Esophagus (tissue), 2 donors: ENCODE results near the gene RIMS1. TPM values are rescaled to one million over a fixed set of nuclear protein-coding genes. Genes with fewer than 3 reads are reported as not detected.

Experiments
- H3K27ac ChIP-seq, 2 donors: one replicate each; pipeline ENCODE4 v1.5.1; 2013; ENCODE audit warnings: low read depth in 2 of 2, mild to moderate bottlenecking in 2 of 2, inconsistent platforms in 1 of 2, low read length in 1 of 2, moderate library complexity in 1 of 2
- H3K27me3 ChIP-seq, 2 donors: one replicate each; pipeline ENCODE4 v1.6.1; 2013; ENCODE audit warnings: low read length in 2 of 2, control low read depth in 1 of 2, mild to moderate bottlenecking in 1 of 2; ENCODE audit not compliant: insufficient read depth in 2 of 2, control insufficient read depth in 1 of 2
- H3K36me3 ChIP-seq, 2 donors: one replicate each; pipeline ENCODE4 v1.6.1; 2013; ENCODE audit warnings: low read length in 1 of 2; ENCODE audit not compliant: control insufficient read depth in 2 of 2, insufficient read depth in 2 of 2
- H3K4me1 ChIP-seq, 2 donors: one replicate each; pipeline ENCODE4 v1.6.1; 2013; ENCODE audit warnings: low read length in 1 of 2; ENCODE audit not compliant: control insufficient read depth in 2 of 2, insufficient read depth in 2 of 2
- H3K4me3 ChIP-seq, 2 donors: one replicate each; pipeline ENCODE4 v1.5.1; 2013; ENCODE audit warnings: low read length in 2 of 2, mild to moderate bottlenecking in 2 of 2, low read depth in 1 of 2, moderate library complexity in 1 of 2
- H3K9me3 ChIP-seq, 2 donors: one replicate each; pipeline ENCODE4 v1.6.1; 2013; ENCODE audit warnings: mild to moderate bottlenecking in 2 of 2, low read depth in 1 of 2, low read length in 1 of 2, moderate library complexity in 1 of 2; ENCODE audit not compliant: control insufficient read depth in 2 of 2, insufficient read depth in 1 of 2
- WGBS, 2 donors: extraction: QIAGEN DNeasy Blood & Tissue Kit; methylation state at CpG; one replicate each; pipeline ENCODE4 v1.1.7; 2013; 5-methylcytosine and 5-hydroxymethylcytosine counted together
- polyA plus RNA-seq, 2 donors: library from polyadenylated mRNA; stranded (reverse); fragments of 200-250 nt; gene quantifications; one replicate each; pipeline ENCODE4 v1.2.3, GENCODE V29; 2013
- donor health status: healthy with polysubstance abuse.
- donor health status: Bipolar disorder and iron deficiency.

Gene RIMS1
- polyA plus RNA-seq, 2 donors: 0.45 to 1.0 TPM

GRCh38 chr6:72374857-72375256 is 488.5 kb downstream of the RIMS1 start:
- no peaks in the 10 kb centered on the region for H3K4me1 ChIP-seq
- H3K4me3 ChIP-seq: no peak overlapping the region
- WGBS, 2 donors: 62 to 65% methylated on average over 4 of the region's 4 CpGs
- H3K9me3 ChIP-seq: no peaks in the 10 kb centered on the region
- no peak overlapping the region for H3K27ac ChIP-seq
- H3K27me3 ChIP-seq: no peaks in the 10 kb centered on the region
- H3K36me3 ChIP-seq: no peaks in the 10 kb centered on the region

GRCh38 chr6:72376736-72377135 is 490.4 kb downstream of the RIMS1 start:
- WGBS, 2 donors: 81 to 84% methylated on average over 2 of the region's 2 CpGs
- Histone ChIP-seq H3K27ac (no peak overlapping the region), H3K4me3 (no peak overlapping the region), H3K4me1 (no peaks in the 10 kb centered on the region), H3K9me3 (no peaks in the 10 kb centered on the region), H3K36me3 (no peaks in the 10 kb centered on the region), H3K27me3 (no peaks in the 10 kb centered on the region)

GRCh38 chr6:72381076-72381475 is 494.7 kb downstream of the RIMS1 start:
- 76 to 78% methylated on average over 6 of the region's 6 CpGs for WGBS, 2 donors
- H3K27me3 ChIP-seq: no peaks in the 10 kb centered on the region
- no peak overlapping the region for H3K4me3 ChIP-seq
- no peaks in the 10 kb centered on the region for H3K4me1 ChIP-seq
- H3K9me3 ChIP-seq: no peaks in the 10 kb centered on the region
- H3K36me3 ChIP-seq: no peaks in the 10 kb centered on the region
- no peak overlapping the region for H3K27ac ChIP-seq

- 49% methylated on average over 4 of the region's 4 CpGs for WGBS, 2 donors
- Histone ChIP-seq H3K27me3 (no peaks in the 10 kb centered on the region), H3K4me3 (no peak overlapping the region), H3K36me3 (no peaks in the 10 kb centered on the region), H3K4me1 (no peaks in the 10 kb centered on the region), H3K9me3 (no peaks in the 10 kb centered on the region), H3K27ac (no peak overlapping the region)
Observed at GRCh38 chr6:72382602-72383529, 496.5 kb downstream of the RIMS1 start.

- no peaks in the 10 kb centered on the region for H3K4me1 ChIP-seq
- no peak overlapping the region for H3K4me3 ChIP-seq
- H3K27me3 ChIP-seq: no peaks in the 10 kb centered on the region
- no peaks in the 10 kb centered on the region for H3K9me3 ChIP-seq
- H3K27ac ChIP-seq: no peak overlapping the region
- no peaks in the 10 kb centered on the region for H3K36me3 ChIP-seq
- 85 to 86% methylated on average over 8 of the region's 8 CpGs for WGBS, 2 donors
Observed at GRCh38 chr6:72386324-72386723, 500.0 kb downstream of the RIMS1 start.

GRCh38 chr6:72389698-72390097 is 503.3 kb downstream of the RIMS1 start:
- Histone ChIP-seq H3K27ac (no peak overlapping the region), H3K4me1 (no peaks in the 10 kb centered on the region), H3K4me3 (no peak overlapping the region), H3K27me3 (no peaks in the 10 kb centered on the region), H3K36me3 (no peaks in the 10 kb centered on the region), H3K9me3 (no peaks in the 10 kb centered on the region)
- WGBS, 2 donors: 94 to 95% methylated on average over 1 of the region's 1 CpG

GRCh38 chr6:72390548-72390947 is 504.2 kb downstream of the RIMS1 start:
- Histone ChIP-seq H3K4me3 (no peak overlapping the region), H3K27ac (no peak overlapping the region), H3K27me3 (no peaks in the 10 kb centered on the region), H3K36me3 (no peaks in the 10 kb centered on the region), H3K9me3 (no peaks in the 10 kb centered on the region), H3K4me1 (no peaks in the 10 kb centered on the region)
- WGBS, 2 donors: 79 to 84% methylated on average over 4 of the region's 4 CpGs

GRCh38 chr6:72401865-72402264 is 515.5 kb downstream of the RIMS1 start:
- H3K4me1 ChIP-seq: no peaks in the 10 kb centered on the region
- no peaks in the 10 kb centered on the region for H3K9me3 ChIP-seq
- no peak overlapping the region for H3K27ac ChIP-seq
- no peaks in the 10 kb centered on the region for H3K27me3 ChIP-seq
- H3K4me3 ChIP-seq: no peak overlapping the region
- H3K36me3 ChIP-seq: no peaks in the 10 kb centered on the region

GRCh38 chr6:72403413-72403812 is 517.1 kb downstream of the RIMS1 start:
- WGBS, 2 donors: 53 to 60% methylated on average over 2 of the region's 2 CpGs
- Histone ChIP-seq H3K4me1 (no peaks in the 10 kb centered on the region), H3K9me3 (no peaks in the 10 kb centered on the region), H3K27ac (no peak overlapping the region), H3K27me3 (no peaks in the 10 kb centered on the region), H3K4me3 (no peak overlapping the region), H3K36me3 (no peaks in the 10 kb centered on the region)

GRCh38 chr6:72406517-72406916 is 520.2 kb downstream of the RIMS1 start:
- WGBS, 2 donors: 64 to 67% methylated on average over 2 of the region's 2 CpGs
- Histone ChIP-seq H3K4me1 (no peaks in the 10 kb centered on the region), H3K36me3 (no peaks in the 10 kb centered on the region), H3K27me3 (peaks cover 0 to 2% of the 10 kb centered on the region in 2 donors), H3K27ac (no peak overlapping the region), H3K9me3 (no peaks in the 10 kb centered on the region), H3K4me3 (no peak overlapping the region)
